Fibroblast of villous mesenchyme (primary cell): ENCODE results near the gene ARHGAP11A. TPM values are rescaled to one million over a fixed set of nuclear protein-coding genes. Genes with fewer than 3 reads are reported as not detected.

Experiments used
- DNase-seq: peaks from one replicate; pipeline ENCODE4 v3.0.0-alpha.2; 2010; ENCODE audit warnings: low read depth
- H3K4me3 ChIP-seq: 2 replicates; pipeline ENCODE4 v1.5.1; 2011; ENCODE audit warnings: low read depth, mild to moderate bottlenecking, low read length
- total RNA-seq: library from RNA; depleted of rRNA; stranded (reverse); fragments of >200 nt; gene quantifications from 2 replicates; pipeline ENCODE4 v1.2.3, GENCODE V29; 2012
- TF ChIP-seq, protein P1 (sequence below): IDR thresholded peaks from 2 replicates; pipeline ENCODE4 v1.5.1; 2012; ENCODE audit warnings: low read depth, mild to moderate bottlenecking, low read length; ENCODE audit not compliant: insufficient read depth

The ARHGAP11A gene
- total RNA-seq, 1 donor, result 25.5 TPM

- H3K4me3 ChIP-seq, result no peak overlapping the region
- DNase-seq, result peak; percentile 40
- TF ChIP-seq, protein P1, sequence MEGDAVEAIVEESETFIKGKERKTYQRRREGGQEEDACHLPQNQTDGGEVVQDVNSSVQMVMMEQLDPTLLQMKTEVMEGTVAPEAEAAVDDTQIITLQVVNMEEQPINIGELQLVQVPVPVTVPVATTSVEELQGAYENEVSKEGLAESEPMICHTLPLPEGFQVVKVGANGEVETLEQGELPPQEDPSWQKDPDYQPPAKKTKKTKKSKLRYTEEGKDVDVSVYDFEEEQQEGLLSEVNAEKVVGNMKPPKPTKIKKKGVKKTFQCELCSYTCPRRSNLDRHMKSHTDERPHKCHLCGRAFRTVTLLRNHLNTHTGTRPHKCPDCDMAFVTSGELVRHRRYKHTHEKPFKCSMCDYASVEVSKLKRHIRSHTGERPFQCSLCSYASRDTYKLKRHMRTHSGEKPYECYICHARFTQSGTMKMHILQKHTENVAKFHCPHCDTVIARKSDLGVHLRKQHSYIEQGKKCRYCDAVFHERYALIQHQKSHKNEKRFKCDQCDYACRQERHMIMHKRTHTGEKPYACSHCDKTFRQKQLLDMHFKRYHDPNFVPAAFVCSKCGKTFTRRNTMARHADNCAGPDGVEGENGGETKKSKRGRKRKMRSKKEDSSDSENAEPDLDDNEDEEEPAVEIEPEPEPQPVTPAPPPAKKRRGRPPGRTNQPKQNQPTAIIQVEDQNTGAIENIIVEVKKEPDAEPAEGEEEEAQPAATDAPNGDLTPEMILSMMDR, result no peak
Measured at GRCh38 chr15:32637704-32638103, 22.4 kb downstream of the ARHGAP11A start.

GRCh38 chr15:32641517-32642059 is 26.3 kb downstream of the ARHGAP11A start, which contains the start of gene SCG5:
Gene SCG5 (plus strand): TSS chr15:32641710. CDS start chr15:32643593, 1,883 bp downstream.
- TF ChIP-seq, protein P1, result no peak
- DNase-seq, result no peak
- H3K4me3 ChIP-seq, result peak within 1 kb of the TSS; percentile 53

- no peak overlapping the region for H3K4me3 ChIP-seq
- TF ChIP-seq, protein P1, result no peak
- no peak for DNase-seq
Measured at GRCh38 chr15:32642667-32643435, 27.5 kb downstream of the ARHGAP11A start.

DNA sequence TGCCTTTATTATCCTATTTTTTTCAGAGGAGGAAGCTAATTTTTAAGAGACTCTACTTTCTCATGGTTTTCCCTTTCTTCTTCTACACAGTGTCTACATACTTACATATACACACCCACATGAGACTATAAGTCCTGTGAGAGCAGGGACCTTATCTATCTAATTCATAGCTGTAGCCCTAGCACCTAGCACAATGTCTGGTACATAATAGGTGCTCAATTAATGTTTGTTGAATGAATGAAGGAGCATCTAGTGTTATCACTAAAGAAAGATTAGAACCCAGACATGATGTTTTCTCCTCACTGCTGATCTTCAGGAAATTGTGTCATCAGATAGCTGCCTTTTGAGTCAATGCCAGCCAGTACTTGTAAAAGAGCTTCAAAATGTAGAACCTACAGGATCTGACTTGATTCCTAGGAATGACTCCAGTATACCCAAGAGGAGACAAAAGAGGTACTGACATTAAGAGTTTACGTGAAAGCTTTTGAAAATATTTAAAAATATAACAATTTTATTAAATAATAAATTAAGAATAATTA is 28.7 kb downstream of the ARHGAP11A start:
- TF ChIP-seq, protein P1, result no peak
- H3K4me3 ChIP-seq, result no peak overlapping the region
- DNase-seq, result no peak

- no peak for DNase-seq
- TF ChIP-seq, protein P1, result no peak
- H3K4me3 ChIP-seq, result no peak overlapping the region
Measured at GRCh38 chr15:32646291-32646690, 31.0 kb downstream of the ARHGAP11A start.

DNA sequence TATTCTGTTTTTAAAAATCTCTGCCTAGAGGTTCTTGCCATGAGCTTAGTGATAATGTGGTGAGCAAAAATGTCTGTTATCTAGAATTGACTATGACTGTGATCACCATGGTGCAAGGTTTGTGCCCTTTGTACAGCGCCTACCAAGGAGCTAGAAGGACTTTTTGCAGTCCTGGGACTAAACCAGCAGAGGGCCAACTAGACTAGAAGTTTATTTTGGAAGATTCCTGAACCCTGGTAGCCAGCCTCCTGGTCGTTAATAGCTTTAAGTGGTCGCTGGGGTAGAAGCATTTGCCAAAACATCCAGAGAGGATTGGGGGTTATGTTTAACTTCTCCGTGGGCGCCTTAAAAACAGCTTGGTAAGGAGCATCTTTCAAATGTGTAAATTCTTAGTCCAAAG is 34.0 kb downstream of the ARHGAP11A start:
- TF ChIP-seq, protein P1, result peak; percentile 60
- H3K4me3 ChIP-seq, result no peak overlapping the region
- no peak for DNase-seq
